ENCODE measurements around the gene SHISA3.

Gene SHISA3

DNA sequence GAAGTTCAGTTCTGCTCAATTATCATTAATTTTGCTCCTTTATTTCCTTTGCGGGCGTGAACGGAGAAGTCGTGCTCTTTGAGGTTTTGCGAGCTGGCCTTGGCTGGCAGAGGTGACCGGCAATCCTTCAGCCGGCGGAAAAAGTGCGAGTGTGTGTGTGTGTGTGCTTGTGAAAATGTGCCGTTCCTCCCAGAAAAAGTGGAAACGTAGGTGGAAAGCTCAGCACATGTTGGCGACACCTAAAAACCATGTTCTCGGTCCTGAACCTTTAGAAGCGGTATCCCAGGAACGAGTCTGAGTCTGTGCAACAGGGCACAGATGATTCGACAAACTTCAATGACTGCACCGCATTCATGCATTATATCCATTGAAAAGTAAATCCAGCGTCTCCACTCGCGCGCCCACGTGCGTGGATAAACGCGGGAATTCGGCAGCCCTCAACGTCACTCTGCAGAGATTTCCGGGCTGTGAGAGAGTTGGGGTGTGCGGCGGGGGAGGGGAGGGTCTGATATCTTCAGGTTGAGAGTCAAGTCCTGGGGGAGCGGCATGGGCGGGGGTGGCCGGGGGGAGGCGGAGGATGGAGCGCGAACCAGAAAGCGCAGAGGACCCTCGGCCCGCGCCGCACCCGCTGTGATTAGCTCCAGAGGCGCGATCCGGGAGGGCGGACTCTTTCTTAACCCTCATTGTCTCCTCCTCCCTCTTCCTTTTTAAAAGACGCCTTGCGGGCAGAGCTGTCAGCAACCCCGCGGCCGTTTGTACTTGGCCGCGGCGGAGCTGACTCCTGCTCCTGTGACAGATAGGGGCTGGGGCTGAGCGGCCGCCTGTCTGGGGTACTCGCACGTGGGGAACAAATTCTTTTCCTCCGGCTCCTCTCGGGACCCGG, at the start of gene SHISA3:
Gene SHISA3, plus strand, starts transcription at position 737 of the 883 bp plus-strand sequence. CDS start 569 bp downstream, outside the sequence.
- CTCF ChIA-PET, result interaction anchor here (0.6 kb wide), 1 partner anchor 14 kb away, joined by 3 read pairs; no protein-coding TSS in a partner anchor
- H3K36me3 ChIP-seq (ENCODE audit: control insufficient read depth in 2 of 2, insufficient read depth in 1 of 2, low read length in 2 of 2), result no peaks in the 10 kb centered on the region
- H3K4me3 ChIP-seq (ENCODE audit: low read depth, low read length), result peak within 1 kb of the TSS; percentile 48
- no peak within 1 kb of the TSS; the same call in 1 of the 2 replicates for H3K27ac ChIP-seq (ENCODE audit: extremely low read depth, low read depth, low read length)
- TF ChIP-seq ZNF423 (tag by site-specific recombination; IDR thresholded peaks at IDR 0.05) (no peak), SP2 (tag by site-specific recombination; IDR thresholded peaks at IDR 0.05) (0 out of 2 replicates have a peak, but pooled peaks have one; percentile 11), SCRT2 (tag by site-specific recombination; IDR thresholded peaks at IDR 0.05) (0 out of 2 replicates have a peak, but pooled peaks have one; percentile 10), EGR2 (tag by site-specific recombination; IDR thresholded peaks at IDR 0.05; ENCODE audit: low read depth) (no peak), ZNF266 (tag by site-specific recombination; IDR thresholded peaks at IDR 0.05; ENCODE audit: low read depth) (no peak)
- TF ChIP-seq, protein P1, sequence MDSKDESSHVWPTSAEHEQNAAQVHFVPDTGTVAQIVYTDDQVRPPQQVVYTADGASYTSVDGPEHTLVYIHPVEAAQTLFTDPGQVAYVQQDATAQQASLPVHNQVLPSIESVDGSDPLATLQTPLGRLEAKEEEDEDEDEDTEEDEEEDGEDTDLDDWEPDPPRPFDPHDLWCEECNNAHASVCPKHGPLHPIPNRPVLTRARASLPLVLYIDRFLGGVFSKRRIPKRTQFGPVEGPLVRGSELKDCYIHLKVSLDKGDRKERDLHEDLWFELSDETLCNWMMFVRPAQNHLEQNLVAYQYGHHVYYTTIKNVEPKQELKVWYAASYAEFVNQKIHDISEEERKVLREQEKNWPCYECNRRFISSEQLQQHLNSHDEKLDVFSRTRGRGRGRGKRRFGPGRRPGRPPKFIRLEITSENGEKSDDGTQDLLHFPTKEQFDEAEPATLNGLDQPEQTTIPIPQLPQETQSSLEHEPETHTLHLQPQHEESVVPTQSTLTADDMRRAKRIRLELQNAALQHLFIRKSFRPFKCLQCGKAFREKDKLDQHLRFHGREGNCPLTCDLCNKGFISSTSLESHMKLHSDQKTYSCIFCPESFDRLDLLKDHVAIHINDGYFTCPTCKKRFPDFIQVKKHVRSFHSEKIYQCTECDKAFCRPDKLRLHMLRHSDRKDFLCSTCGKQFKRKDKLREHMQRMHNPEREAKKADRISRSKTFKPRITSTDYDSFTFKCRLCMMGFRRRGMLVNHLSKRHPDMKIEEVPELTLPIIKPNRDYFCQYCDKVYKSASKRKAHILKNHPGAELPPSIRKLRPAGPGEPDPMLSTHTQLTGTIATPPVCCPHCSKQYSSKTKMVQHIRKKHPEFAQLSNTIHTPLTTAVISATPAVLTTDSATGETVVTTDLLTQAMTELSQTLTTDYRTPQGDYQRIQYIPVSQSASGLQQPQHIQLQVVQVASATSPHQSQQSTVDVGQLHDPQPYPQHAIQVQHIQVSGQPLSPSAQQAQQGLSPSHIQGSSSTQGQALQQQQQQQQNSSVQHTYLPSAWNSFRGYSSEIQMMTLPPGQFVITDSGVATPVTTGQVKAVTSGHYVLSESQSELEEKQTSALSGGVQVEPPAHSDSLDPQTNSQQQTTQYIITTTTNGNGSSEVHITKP (tag by site-specific recombination; IDR thresholded peaks at IDR 0.05), result peak; percentile 89
- no peaks in the 10 kb centered on the region for H3K9me3 ChIP-seq (ENCODE audit: control insufficient read depth, insufficient read depth, low read depth, low read length)
- H3K4me1 ChIP-seq (ENCODE audit: control insufficient read depth, insufficient read depth, low read length), result no peaks in the 10 kb centered on the region
- POLR2A ChIA-PET, result no interaction called here

DNA sequence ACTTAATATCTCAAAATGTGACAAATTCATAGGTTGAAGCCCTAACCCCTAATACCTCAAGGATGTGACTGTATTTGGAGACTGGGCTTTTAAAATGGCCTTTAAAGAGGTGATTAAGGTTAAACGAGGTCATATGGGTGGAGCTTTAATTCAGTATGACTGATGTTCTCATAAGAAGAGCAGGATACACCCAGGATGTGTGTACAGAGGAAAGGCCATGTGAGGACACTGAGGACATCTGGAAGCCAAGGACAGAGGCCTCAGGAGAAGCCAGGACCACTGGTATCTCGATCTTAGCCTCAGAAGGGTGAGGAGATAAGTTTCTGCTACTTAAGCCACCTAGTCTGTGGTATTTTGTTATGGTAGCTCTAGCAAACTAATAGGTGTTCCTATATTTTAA, 49.0 kb upstream of the SHISA3 start:
- POLR2A ChIA-PET, result no interaction called here
- CTCF ChIA-PET, result interaction anchor here (0.9 kb wide), 1 partner anchor 10 kb away, joined by 3 read pairs; no protein-coding TSS in a partner anchor
- Histone ChIP-seq H3K4me3 (ENCODE audit: low read depth, low read length) (no peak overlapping the region), H3K9me3 (ENCODE audit: control insufficient read depth, insufficient read depth, low read depth, low read length) (no peaks in the 10 kb centered on the region), H3K27ac (ENCODE audit: extremely low read depth, low read depth, low read length) (no peak overlapping the region), H3K4me1 (ENCODE audit: control insufficient read depth, insufficient read depth, low read length) (no peaks in the 10 kb centered on the region), H3K36me3 (ENCODE audit: control insufficient read depth in 2 of 2, insufficient read depth in 1 of 2, low read length in 2 of 2) (no peaks in the 10 kb centered on the region)
- TF ChIP-seq, protein P2, sequence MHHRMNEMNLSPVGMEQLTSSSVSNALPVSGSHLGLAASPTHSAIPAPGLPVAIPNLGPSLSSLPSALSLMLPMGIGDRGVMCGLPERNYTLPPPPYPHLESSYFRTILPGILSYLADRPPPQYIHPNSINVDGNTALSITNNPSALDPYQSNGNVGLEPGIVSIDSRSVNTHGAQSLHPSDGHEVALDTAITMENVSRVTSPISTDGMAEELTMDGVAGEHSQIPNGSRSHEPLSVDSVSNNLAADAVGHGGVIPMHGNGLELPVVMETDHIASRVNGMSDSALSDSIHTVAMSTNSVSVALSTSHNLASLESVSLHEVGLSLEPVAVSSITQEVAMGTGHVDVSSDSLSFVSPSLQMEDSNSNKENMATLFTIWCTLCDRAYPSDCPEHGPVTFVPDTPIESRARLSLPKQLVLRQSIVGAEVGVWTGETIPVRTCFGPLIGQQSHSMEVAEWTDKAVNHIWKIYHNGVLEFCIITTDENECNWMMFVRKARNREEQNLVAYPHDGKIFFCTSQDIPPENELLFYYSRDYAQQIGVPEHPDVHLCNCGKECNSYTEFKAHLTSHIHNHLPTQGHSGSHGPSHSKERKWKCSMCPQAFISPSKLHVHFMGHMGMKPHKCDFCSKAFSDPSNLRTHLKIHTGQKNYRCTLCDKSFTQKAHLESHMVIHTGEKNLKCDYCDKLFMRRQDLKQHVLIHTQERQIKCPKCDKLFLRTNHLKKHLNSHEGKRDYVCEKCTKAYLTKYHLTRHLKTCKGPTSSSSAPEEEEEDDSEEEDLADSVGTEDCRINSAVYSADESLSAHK (tag by site-specific recombination; IDR thresholded peaks at IDR 0.05), result no peak
- no peak for TF ChIP-seq BCL11A (tag by site-specific recombination; IDR thresholded peaks at IDR 0.05; ENCODE audit: low read depth)
- no peak for TF ChIP-seq ZNF133 (tag by site-specific recombination; IDR thresholded peaks at IDR 0.05)
- TF ChIP-seq ZNF138 (tag by site-specific recombination; IDR thresholded peaks at IDR 0.05; ENCODE audit: borderline replicate concordance), result no peak
- TF ChIP-seq, protein P3, sequence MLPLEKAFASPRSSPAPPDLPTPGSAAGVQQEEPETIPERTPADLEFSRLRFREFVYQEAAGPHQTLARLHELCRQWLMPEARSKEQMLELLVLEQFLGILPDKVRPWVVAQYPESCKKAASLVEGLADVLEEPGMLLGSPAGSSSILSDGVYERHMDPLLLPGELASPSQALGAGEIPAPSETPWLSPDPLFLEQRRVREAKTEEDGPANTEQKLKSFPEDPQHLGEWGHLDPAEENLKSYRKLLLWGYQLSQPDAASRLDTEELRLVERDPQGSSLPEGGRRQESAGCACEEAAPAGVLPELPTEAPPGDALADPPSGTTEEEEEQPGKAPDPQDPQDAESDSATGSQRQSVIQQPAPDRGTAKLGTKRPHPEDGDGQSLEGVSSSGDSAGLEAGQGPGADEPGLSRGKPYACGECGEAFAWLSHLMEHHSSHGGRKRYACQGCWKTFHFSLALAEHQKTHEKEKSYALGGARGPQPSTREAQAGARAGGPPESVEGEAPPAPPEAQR (tag by site-specific recombination; IDR thresholded peaks at IDR 0.05), result no peak
- TF ChIP-seq TCF7L2 (IDR thresholded peaks at IDR 0.05; ENCODE audit: borderline replicate concordance, low read depth, low read length), result no peak
- TF ChIP-seq ZNF16 (tag by site-specific recombination; IDR thresholded peaks at IDR 0.05; ENCODE audit: low read depth), result no peak
